GM18526 (cell line): ENCODE results near the gene PSMB3.

Experiments used
- POLR2A ChIP-seq: IDR thresholded peaks from 3 replicates; pipeline ENCODE4 v1.6.1; 2011; ENCODE audit not compliant: insufficient read length; ENCODE audit errors: extremely low read depth

Gene PSMB3

GRCh38 chr17:38789185-38789584, 36.6 kb downstream of the PSMB3 start:
- no peak for TF ChIP-seq POLR2A

DNA sequence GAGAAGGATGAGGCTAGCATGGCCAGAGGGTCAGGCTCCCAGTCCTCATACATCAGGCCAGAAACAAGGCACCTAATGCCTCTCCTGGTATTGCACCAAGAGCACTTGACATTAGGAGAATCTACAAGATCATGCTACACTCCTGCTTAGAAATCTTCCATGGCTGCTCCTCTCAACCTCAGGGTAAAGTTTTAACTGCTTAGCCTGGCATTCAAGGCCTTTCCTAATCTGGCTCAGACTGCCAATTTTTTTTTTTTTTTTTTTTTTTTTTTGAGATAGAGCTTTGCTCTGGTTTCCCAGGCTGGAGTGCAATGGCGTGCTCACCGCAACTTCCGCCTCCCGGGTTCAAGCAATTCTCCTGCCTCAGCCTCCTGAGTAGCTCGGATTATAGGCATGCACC, 38.6 kb downstream of the PSMB3 start:
- no peak for TF ChIP-seq POLR2A

DNA sequence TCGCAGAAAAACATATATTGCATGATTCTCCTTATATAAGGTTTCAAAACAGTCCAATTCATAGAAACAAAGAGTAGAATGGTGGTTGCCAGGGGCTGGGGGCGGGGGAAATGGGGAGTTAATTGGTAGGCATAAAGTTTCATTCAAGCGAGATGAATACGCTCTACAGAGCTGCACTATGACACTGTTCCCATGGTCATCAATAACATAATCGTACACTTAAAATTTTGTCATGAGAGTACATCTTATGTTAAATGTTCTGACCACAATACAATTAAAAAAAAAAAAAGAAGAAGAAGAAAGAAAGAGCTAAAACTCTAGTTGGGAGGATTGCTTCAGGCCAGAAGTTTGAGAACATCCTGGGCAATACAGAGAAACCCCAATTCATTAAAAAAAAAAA, 41.7 kb downstream of the PSMB3 start:
- no peak for TF ChIP-seq POLR2A

DNA sequence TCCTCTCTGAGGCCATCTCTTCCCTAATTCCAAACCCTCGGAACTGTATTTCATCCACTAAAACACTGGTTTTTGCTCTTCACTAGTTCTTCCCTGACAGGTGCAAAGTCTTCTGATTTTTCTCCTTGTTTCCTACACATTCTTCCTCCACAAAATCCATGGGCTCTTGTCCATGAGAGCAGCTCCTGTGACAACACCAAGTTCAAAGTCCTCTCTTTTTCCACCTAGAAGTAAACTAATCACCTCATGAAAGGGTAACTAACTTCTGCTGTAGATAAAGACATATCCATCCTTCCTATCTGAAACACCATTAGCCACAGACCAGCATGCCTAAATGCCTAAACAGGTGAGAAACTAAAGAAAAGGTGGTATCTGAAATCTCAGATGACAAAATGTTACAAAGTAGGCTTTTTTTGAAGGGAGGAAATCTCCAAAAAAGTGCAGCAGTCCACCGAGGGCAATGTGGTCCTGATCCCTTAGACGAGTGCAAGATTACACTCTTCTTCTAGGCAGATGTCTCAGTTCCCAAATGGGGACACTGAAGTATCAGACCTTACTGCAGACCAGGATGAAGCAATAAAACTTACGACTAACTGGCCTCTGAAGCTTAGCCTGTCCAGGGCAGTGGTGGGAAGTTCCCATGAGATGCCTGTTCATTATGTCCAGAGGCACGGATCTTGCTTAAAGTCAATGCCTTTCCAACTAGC, 44.1 kb downstream of the PSMB3 start:
- no peak for TF ChIP-seq POLR2A

DNA sequence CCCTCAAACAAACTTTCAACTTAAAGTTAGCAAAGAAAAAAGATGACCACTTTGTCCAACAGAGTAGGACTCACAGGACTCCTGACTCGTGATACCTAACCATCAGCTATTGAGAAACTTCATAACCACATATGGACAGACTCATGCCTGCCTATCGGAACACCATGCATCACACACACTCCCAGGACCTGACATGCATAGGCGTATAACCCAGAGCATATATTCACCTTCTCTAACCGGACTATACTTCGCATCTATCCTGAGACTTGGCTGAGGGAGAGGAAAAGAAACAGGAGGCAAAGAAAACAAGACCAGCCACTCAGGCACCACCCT, 44.6 kb downstream of the PSMB3 start:
- no peak for TF ChIP-seq POLR2A

DNA sequence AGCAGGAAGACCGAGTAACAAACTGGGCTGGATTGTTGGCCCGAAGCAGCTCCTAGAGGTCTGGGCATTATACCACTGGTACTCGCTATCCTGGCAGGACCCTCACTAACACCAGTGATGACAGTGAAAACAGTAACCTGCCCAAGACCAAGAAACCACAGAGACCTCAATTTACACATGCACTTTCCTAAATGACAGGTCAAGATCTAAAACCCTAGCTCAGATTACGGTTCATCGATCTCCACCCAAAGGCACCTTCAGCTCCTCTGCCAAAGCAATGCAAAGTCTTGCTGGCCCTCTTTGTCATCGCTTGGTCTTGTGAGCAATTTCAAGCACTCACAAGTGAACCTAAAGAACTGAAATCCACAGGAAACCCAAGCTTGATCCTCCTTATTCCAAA, 45.3 kb downstream of the PSMB3 start:
- TF ChIP-seq POLR2A = no peak

DNA sequence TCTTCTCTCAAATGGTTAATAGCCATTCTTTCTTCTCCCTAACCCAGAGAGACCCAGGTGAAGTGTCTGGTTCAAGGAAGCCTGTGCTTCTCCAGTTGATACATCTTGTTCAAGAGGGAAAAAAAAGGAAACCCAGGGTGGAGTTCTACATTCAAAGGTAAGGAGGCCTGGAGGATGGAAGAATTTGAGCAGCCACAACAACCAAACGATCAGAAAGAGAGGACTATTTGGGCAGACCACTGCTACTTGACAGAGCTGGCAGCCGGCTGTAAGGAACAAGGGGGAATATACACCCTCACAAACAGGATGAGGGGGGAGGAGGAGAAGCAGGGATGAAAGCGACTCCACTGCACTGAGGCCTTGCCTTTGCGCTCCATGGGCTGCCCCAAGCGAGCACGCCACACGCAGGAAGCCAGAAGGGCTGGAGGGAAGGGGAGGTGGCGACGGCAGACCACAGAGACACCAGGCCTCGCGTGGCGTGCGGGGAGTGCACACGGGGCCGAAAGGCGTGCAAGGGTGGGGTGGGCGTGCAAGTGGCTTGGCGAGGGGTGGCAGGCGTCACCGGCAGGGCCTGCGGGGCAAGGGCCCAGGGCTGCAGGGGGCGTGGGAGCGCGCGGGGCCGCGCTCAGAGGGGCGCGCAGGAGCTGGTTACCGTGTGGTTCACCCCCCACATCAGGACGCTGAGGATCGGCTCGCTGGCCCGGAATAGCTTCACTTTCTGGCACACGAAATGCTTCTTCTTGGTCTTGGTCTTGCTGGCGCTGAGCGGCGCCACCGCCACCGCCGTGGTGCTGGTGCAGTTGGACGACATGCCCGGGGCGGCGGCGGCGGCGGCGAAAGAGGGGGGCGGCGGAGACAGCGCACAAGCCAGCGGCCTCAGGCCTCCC, 46.3 kb downstream of the PSMB3 start:
- TF ChIP-seq POLR2A = no peak

- TF ChIP-seq POLR2A = peak; percentile 55
Measured at GRCh38 chr17:38799501-38800236, 47.1 kb downstream of the PSMB3 start, which contains the start of gene PIP4K2B. Gene PIP4K2B (minus strand): TSS chr17:38799556. CDS start chr17:38799424, 132 bp downstream.

- TF ChIP-seq POLR2A = no peak
Measured at GRCh38 chr17:38800237-38800760, 47.8 kb downstream of the PSMB3 start.

- no peak for TF ChIP-seq POLR2A
Measured at GRCh38 chr17:38809828-38810227, 57.3 kb downstream of the PSMB3 start.
